Superior temporal gyrus (tissue), 1 donor: ENCODE measurements around the gene PRR20G.
A peak's percentile ranks its signal among the peaks of the same experiment; 100 is the strongest.
"Not testable (repeated sequence)": the region's sequence is repeated elsewhere in the genome, so short reads cannot be mapped to it uniquely, and the experiment has no call there.

ENCODE experiments used
- DNase-seq: peaks from one replicate; pipeline ENCODE4 v3.0.0-alpha.2; 2016; ENCODE audit errors: extremely low spot score

The PRR20G gene

DNA sequence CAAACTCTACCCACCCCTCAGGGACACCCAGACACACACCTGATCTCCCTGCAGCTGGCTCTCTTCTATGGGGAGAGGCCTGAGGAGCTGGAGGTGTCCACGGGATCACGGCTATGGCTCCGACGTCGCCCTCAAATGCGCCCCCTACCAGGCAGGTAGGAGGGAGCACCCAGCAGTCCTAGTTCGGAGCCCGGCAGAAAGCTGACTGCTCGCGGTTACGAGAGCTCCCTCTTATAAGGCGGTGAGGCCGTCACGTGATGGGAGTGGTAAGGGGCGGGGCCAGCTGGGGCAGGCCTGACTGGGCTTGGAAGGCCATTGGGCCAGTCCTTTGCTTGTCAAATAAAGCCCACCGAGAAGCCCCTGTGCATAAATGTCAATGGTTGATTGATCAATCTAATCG is at the start of gene PRR20G:
Gene PRR20G, minus strand, starts transcription at position 207 of the 400 bp plus-strand sequence. CDS start 681 bp downstream, outside the sequence.
- DNase-seq: no peak

DNA sequence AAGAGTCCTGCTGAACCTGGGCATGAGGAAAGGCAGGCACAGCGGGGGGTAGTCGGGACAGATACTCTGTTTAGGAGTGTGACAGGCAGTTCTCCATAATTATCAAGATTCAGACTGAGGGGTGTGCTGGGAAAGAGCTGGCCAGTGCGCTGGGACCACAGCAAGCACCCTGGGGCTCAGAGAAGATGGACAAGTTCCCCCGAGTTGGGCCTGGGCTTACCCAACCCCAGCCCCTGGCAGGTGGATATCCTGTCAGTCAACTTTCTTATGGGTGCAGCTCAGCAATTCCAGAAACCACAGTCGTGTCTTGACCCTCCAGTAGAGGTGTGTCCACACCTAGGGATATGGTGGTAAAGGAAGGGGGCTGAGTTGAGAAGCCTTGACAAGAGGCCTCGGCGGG is 49.2 kb upstream of the PRR20G start:
- DNase-seq: no peak

DNA sequence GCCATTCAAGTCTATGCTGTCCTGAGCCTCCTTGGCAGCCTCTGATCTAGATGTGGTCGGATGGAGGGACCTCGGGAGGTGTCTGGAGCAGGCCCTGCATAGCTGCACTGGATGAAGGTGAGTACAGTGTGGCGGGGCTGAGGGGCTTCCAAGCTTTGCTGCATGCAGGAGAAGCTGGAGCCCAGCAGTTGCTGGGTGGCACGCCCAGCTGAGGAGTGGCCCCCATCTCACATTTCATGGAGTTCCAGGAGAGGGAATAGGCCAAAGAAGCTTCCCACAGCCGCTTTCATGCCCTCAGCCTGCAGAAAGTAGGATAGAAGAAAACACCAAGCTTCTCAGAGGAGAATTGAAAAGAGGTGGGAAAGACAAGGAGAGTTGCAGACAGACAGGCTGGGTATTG is 48.3 kb upstream of the PRR20G start:
- DNase-seq: no peak

DNA sequence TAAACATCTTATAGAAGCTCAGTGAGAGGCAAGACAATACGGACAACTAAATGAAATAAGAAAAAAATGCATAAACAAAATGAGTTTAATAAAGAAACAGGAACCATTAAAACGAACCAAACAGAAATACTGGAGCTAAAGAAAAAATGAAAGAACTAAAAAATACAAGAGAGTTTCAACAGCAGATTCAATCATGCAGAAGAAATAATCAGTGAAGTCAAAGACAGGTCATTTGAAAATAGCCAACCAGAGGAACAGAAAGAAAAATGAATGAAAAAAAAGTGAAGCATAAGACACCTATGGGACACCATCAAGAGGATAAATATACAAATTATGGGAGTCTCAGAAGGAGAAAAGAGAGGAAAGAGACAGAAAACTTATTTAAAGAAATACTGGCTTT is 42.5 kb upstream of the PRR20G start:
- DNase-seq: no peak

DNA sequence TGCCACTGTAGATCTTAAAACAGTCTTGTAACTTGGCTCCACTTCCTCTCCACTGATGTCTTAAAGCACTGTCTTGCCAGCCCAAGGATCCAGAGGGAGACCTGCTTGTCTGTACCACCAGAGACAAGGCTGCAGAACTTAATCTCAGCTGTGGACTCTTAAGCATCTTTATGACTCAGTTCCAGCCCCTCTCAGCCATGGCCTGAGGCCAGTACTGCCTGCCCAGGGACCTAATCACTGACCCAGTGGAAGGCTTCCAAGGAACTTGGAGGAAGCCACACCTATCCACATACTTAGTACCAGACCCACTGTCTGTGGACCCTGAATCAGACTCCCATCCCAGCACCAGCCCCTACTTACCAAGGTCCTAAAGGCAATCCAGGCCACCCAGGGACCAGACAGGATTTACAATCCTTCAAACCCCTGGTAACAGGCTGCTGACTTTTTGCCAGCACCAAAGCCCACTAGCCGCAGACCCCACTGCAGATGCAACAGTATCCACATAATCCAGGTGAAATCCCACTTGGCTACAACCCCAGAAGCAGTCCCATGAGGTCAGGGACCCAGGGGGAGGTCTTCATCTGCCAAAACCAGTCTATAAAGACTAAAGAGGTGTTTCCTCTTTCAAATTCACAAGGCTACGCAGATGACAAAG is 41.9 kb upstream of the PRR20G start:
- DNase-seq: no peak

DNA sequence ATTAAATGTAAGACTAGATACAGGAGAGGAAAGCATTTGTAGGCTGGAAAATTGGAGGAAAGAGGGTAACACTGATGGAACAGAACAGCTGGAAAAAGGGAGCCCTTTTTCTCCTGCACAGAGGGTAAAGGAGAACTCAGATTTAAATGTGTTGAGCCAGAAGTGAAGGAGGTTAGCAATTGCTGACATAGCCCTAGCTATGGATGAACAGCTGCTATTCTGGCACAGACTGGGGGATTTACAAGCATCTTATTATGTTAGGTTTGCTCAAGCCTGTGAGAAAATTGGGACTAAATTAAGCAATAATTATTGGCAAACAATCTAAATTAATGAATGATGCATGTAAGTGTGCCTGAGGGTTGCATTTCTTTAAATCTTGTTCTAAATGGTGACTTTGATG is 40.6 kb upstream of the PRR20G start:
- DNase-seq: no peak

DNA sequence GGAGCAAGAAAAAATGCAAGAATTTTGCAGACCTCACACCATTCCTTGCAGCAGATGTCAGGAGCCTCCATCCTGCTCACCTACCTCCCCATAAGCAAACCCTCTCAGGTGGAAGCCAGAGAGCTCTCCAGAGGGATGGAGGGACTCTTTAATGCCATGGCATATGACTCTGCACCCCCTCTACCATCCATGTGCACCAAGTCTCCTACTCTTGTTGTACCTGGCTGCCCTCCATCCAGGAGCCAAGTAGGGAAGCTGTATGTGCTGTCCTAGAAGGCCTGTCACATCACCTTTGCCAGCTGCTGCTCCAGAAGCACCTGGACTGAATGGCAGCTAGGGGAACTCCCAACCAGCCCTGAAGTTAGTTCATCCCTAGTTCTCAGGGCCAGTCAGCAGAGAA is 38.5 kb upstream of the PRR20G start:
- no peak for DNase-seq

DNA sequence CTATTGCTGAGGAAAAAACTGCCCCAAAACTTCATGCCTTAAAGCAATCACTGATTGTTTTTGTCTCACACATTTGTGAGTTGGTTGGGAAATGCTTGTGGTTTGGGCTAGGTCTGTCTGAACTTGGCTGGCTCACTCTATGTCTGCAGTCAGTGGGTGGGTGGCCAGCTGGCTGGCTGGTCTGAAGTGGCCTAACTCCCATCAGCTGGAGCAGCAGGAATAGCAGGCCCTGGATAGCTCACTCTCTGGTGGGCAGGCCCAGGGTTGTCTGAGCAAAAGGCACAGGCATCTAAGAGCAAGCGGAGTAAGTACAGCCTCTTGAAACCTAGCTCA is 37.7 kb upstream of the PRR20G start:
- DNase-seq: no peak

DNA sequence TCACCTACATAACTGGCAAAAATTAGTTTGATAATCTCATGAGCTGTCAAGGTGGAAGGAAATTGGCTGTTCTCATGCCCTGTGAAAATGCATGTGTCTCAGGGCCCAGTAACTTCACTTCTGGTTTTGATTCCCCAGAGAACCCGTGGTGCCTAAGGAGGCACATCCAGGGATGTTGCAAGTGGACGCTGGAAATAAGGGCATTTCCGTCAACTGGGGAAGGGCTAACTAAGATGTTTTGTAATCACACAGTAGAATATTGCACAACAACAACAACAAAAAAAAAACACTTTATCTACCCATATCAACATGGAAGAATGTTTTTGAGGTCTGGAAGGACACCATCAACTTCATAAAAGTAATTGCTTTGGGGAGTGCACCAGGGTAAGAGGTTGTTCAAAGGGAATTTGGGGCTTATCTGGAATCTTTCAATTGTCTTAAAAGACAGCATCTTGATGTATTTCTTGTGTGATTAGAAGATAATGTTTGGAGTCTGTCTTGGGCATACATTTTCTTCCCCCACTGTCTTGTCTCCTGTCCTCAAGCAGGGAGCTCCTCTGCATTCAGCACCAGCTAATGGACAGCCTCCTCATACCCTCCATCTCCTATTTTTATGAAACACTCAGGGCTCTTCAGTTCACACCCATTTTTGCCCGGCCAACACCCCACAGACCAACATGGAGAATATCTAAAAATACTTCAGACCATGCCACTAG is 37.2 kb upstream of the PRR20G start:
- DNase-seq: no peak

DNA sequence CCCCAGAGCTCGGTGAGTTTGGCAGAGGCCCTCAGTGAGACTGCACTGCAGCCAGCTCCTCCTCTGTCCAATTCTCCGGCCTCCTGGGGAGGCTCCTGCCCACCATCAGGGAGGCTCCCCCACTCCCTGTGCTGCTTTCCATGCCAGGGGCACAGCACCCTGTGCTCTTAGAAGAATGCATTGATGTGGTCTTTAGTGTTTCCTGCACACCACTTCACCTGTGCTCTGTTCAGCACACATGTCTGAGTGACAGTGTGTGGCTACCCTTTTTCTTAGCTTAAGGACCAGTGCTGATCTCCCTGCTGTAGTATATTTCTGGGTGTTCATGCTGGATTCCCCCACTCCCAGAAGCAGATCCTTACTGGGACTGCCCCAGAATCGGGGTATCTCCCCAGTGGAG is 36.2 kb upstream of the PRR20G start:
- no peak for DNase-seq

DNA sequence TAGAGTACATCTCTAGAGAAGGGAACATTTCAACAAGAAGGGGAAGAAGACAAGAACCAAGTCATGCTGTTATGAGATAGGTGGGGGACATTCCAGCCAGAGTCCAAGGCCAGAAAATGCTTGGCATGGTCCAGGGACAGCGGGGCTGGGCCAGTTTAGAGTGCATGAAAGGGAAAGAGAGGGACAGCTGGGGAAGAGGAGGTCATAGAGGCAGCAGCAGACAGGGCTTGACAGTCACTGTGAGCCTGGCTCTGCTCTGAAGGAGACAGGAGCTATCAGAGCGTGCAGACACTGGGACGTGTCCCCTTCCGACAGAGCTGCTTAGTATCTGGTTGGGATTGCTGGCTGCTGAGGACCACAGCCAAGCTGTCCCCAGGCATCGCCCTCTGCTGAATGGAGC is 35.7 kb upstream of the PRR20G start:
- DNase-seq: no peak

DNA sequence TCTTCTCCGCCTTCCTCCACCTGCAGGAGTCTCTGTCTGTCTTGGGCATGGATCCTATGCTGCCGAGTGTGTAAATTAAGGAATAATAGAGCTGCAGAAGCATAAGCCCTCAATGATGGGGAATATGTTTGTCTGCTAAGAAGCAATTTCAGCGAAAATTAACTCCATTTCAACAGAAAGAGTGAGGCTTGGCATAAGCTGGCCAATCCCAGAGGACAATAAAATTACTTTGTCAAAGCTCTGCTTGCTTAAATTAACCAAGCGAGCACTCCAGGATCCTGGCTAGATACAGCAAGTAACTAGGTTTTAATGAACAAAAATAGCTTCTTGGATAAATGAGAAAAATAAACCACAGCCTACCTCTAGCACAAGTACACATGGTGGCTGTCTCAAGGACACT is 33.5 kb upstream of the PRR20G start:
- DNase-seq: no peak

DNA sequence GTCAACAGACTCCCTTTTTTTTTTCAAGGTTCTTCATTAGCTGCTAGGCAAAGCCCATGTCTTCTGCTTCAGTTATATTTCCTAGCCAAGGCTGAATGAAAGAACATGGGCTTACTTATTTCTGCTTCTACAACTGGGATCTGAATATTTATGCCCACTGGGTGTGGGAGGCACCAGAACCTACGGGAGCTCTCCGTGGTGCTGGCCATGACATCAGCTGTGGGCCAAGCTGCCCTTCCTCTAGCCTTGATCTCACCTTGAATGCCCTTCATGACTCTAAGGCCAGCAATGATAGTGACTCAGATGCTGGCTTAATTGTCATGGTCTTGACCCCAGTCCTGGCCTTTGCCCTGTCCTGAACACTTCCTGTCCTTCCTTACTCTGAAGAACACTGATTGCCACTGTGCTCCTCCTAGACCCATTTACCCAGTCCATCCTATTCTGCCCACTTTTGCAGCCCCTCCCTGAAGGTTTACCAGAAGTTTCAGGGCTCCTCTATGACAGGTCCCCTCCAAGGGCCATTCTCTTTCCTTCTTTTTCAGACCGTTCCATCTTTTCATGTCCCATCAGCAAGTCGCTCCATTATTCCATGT is 32.8 kb upstream of the PRR20G start:
- DNase-seq: no peak

DNA sequence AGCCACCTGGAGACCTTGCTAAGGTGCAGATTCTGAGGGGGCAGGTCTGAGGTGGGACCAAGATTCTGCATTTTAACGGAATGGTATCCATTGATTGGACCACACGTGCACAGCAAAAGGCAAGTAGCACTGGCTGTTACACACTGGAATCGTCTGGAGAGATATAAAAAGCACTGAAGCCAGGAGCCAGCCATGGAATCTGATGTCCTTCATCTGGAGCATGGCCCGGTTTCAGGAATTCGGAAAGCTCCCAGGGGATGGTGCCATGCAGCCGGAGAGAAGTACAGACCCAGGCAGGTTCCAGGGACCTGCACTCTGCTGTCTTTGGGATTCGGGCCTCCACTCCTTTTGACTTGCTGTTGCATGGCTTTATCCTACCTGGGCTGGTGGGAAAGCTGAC is 28.8 kb upstream of the PRR20G start:
- no peak for DNase-seq

DNA sequence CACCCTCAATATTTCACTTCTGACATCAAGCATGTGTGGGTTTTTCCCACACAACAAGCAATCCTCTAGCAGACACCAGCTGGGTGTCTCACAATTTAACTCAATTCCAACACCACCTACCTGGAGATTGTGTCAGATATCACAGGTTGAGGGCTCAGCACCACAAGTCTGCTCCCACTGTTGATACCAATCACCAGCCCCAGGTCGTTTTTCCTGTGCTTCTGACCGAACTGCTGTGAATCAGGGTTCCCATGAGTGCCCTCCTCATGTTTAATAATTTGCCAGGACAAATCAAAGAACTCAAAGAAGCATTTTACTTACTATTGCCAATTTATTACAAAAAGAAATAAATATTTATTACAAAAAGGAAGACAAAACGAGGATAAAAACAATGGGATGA is 25.0 kb upstream of the PRR20G start:
- DNase-seq: no peak

DNA sequence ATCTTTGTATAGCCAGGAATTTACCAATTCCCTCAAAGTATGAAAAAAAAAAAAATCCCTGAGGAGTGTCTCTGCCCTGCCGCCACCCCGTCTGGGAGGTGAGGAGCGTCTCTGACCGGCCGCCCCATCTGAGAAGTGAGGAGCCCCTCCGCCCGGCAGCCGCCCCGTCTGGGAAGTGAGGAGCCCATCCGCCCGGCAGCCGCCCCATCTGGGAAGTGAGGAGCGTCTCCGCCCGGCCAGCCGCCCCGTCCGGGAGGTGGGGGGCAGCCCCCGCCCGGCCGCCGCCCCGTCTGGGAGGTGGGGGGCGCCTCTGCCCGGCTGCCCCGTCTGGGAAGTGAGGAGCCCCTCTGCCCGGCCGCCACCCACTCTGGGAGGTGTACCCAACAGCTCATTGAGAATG is 21.0 kb upstream of the PRR20G start:
- DNase-seq: not testable (repeated sequence)

DNA sequence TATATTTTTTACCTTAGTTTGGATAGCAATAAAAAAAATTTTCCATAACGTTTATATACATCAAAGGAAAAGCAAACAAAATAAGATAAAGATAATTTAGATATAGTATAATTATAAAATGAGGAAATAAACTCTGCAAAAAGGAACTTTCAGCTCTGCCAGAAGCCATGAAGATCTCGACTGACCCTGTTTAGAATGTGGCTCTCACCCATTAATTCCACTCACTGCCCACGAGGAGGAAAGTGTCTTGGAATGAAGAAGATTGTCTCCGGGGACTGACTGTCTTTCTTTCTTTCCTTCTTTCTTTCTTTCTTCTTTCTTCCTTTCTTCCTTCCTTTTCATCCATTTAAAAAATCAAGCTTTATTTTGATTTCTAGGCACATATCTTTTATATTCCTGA is 20.1 kb upstream of the PRR20G start:
- no peak for DNase-seq

DNA sequence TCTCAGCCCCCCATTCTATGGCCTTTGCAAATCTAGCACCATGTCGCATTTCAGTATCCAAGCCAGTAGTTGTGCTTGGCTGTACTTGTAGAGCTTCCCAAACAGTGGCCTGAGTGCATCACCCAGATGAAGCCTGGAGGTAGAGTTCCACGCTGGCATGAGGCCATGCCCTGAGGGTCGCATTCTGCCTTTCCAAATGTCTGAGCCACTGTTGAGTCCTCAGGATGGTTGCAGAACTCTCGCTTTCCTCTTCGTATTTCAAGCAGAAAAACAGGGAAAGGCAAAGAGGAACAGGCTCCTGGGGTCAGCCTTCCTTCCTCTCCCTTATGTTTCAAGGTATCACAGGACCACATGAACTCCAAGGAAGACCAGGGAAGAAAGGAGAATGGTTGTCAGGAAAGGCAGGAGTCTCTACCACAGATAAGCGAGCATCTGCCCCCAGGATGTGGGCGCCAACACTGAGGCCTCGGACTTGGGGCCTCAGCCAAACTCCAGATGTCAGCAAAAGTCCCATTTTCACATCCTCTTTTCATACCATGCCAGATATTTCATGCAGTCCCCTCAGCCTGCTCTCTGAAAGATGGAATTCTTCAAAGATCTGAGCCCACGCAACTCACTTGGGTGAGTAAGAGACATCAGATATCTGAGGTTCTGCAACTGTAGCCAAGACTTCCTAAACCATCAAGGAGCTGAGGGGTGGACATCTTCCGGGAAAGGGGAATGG is 19.4 kb upstream of the PRR20G start:
- peak; percentile 20 for DNase-seq

DNA sequence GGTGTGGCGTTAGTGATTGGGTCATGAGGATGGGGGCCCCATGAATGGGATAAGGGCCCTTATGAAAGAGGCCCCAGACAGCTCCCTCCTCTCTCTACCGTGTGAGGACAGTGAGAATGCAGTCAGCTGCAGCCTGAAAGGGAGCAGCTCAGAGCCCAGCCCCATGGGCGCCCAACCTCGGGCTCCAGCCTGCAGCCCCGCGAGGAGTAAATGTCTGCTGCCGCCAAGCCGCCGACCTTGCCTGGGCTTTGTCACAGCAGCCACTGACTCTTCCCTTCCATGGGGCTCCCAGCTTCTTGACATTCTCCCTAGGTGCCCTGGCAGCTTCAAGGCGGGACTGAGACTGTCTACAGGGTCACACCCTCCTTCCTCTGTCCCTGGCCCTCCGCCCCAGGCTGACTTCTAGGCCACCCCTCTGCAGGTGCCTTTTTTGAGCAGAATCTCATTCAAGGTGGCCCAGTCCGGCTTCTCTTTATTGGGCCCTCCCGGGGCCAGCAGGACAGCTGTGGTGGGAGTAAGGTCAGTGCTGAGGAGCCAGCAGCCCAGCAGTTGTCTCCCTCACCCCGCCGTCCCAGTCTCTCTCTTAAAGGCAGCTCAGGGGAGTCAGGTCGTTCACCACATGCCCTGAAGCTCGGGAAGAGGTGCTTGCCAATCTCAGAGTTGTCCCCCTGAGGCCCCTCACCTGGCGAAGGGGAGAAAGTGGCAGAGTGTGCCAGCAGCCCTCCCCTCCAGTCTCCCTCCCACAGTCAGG is 18.7 kb upstream of the PRR20G start:
- DNase-seq: no peak

DNA sequence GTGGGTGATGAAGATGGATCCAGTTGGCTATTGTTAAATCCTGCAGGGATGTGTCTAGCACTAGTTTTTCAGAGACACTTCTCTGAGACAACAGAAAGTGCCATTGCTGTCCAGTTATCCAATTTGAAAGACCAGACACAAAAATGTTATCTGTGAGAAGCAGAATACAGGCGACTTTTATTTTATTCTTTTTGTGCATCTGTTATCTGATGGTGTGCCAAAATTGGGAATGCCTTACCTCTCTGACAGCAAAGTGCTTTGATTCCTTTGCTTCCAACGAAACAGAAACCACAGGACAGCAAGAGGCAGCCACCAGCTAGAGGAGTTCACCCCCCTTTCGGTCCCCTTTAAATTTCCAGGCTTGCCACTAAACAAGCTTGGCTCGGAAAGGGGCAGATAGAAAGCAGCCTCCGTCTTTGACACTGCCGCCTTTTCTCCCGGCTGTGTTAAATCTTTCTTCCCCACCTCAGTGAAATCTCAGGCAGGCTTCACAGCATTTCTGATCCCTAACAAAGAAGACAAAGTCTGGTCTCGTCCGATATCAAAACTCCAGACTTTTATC is 17.7 kb upstream of the PRR20G start:
- no peak for DNase-seq

DNA sequence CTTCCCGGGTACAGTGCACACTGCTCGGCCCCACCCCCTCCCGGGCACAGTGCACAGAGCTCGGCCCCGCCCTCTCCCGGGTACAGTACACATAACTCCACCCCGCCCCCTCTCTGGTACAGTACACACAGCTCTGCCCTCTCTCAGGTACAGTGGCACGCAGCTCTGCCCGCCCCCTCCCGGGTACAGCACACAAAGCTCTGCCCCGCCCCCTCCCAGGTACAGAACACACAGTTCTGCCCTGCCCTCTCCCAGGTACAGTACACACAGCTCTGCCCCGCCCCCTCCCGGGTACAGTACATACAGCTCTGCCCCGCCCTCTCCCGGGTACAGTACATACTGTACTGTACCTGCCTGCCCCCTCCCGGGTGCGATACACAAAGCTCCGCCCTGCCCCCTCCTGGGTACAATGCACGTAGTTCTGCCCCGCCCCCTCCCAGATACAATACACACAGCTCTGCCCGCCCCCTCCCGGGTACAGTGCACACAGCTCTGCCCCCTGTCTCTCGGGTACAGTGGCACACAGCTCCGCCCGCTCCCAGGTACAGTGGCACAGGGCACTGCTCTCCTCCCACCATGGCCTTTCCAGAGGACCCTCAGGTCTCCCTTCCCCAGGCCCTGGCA is 16.4 kb upstream of the PRR20G start:
- DNase-seq: no peak
